GM21515 (cell line): ENCODE results near the gene RPL27A.

ENCODE experiments used
- ATAC-seq: cut with Tn5 transposase; IDR thresholded peaks from one replicate; pipeline ENCODE4 v1.9.1; 2021; ENCODE audit not compliant: unreplicated experiment

RPL27A gene

DNA sequence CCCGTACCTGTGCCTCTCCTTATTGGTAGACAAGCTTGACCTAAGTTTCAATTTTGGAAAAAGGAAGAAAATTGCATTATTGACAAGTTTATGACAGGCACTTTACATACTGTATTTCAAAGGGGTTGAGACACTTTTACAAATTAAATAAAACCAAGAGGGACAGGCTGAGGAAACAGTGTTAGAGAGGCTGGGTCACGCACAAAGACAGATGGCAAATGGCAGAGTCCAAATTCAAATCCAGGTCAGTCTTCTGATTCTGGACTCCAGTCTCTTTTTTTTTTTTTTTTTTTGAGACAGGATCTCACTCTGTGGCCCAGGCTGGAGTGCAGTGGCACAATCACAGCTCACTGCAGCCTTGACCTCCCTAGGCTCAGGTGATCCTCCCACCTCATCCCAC lies 10.2 kb upstream of the RPL27A start:
- no peak for ATAC-seq

- no peak for ATAC-seq
Observed at GRCh38 chr11:8674859-8675258, 7.7 kb upstream of the RPL27A start.

DNA sequence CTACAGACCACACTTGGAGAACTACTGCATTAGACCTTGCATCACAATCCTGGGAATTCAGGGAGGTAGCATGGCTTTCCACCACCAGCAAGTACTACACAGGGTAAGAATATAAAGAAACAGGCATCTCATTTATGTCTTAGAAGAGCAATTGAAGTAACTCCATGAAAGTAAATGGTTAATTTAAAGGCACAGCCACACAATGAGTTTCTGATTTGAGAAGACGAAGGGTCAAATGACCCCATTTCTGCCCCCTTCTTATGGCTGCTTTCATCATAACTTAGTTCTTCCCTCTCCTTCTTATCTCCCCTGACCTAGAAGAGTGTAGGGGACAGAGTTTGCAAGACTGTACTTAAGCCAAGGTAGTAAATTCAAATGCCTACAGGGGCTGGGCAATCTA lies 6.1 kb upstream of the RPL27A start:
- ATAC-seq = no peak

DNA sequence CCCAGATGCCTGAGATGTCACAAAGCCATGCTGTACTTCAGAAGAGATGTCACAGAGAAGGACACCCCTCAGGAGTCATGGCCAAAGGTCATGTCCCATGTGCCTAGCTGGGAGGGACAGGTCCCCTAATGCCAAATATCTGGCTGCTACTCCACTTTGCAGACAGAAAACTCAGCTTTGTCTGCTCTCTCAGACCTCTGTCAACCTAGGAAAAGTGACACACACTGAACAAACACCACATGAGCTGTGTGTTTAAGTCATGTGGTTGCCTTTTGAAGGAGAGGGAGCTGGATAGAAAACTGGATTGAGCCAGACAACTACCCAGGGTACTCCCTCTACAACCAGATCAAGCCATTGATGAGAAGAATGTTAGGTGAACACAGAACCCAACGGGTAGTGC lies 3.6 kb upstream of the RPL27A start:
- no peak for ATAC-seq

GRCh38 chr11:8681837-8682302 lies 722 bp upstream of the RPL27A start:
- ATAC-seq = no peak

DNA sequence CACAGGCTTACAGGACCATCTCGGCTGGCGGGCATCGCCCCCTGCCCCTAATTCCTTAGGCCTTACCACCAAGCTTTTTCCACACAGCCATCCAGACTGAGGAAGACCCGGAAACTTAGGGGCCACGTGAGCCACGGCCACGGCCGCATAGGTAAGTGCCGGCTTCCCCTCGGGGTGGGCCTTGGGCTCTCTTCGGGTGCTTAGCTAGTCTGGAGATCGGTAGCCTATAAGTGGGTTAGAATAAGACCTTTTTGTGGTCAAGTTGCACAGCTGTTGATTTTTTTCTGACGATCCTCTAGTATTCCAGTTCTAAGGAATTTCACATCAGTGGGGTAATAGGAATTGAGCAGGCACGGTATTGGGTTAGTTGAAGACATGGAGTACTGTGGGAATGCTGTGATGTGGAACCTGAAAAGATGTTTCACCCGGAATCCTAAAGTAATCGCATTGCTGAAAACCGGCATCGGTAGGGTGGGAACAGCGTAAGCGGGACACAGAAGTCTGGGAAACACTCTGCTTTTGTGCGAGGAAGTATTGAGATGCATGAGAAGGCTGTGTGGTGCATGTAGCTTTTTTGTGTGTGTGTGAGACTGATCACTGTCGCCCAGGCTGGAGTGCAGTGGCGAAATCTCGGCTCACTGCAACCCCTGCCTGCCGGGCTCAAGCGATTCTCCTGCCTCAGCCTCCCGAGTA lies 669 bp downstream of the RPL27A start:
- no peak for ATAC-seq

DNA sequence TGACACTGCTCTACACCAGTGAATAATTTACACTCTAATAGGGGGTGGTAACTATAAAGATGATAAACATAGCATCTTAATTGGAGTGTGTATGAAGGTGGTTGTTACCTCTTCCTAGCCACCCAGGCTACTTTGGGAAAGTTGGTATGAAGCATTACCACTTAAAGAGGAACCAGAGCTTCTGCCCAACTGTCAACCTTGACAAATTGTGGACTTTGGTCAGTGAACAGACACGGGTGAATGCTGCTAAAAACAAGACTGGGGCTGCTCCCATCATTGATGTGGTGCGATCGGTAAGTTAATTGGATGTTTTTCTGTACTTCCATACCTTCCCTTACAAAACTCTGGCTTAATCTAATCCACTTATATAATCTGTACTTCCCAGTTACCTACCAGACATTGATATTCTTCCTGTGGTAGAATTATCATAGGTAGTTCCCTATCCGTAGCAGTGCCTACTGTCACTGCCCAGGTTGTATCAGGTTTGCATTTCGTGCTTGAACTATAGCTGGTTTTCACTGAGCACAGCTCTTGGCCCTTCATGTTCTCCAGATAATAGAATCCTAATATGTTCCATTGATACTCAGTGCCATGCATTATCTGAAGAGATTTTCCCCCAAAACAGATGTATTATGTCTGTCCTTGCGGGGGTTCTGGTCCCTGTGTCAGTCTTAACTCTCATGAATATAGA lies 2.2 kb downstream of the RPL27A start:
- no peak for ATAC-seq

DNA sequence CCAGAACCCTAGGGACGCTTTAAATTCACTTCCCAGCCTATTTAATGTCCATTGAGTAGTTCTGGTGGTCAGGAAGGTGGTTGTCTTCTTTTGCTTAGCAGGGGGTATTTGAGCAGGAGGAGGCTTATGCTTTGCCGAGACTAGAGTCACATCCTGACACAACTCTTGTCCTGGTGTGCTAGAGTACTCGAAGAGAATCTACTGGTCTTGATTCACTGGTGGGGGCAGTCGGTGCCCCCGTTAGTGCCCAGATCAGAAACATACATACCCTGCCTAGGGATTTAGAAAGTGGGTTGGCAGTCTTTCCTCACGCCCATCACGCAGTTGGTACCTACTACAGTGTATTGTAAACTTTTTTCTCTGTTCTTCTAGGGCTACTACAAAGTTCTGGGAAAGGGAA lies 2.7 kb downstream of the RPL27A start:
- no peak for ATAC-seq

GRCh38 chr11:8685820-8686219 lies 3.2 kb downstream of the RPL27A start:
- no peak for ATAC-seq

- ATAC-seq = no peak
Observed at GRCh38 chr11:8686325-8686724, 3.7 kb downstream of the RPL27A start.

DNA sequence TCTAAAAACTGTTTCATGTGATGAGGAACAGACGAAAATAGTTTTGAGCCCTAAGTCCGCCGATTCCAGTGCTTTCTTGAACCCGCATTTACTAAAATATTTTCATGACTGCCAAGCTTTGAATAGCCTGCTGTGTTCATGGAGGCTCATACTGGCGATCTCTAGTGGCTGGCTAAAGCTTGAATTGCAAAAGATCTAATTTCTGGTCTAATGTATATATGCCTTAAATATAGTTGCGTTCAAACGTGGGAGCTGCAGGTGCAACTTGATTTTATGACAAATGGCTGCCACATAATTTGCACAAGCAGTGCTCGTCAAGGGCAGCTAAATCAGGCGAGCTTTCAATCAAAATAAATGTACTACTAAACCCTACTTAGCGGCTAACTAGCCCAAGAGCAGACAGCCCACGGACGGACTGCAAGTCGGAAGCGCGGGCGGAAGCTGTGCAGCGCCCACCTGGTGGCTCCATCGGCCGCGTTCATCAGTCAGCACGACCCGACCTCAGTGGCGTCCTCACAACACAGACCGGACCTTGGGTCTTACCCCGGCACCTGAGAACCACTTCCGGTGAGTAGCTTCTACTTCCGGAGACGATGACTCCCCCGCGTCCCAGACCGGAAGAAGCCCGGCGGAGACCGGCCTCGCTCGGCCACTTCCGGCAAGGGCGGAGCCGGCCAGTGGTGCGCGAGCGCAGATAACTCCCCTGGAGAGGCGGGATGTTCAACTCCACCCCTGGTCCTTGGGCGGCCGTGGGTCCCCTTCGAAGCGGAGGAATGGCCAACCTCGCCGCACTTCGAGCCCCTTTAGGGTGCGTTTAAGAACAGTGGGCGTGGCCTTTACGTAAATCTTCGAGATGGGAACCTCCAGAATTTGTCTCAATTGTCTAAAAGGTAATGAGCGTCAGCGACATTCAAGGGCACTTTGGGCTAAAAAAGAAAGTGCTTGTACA lies 6.1 kb downstream of the RPL27A start:
- ATAC-seq = peak; percentile 95

GRCh38 chr11:8689726-8690255 lies 7.2 kb downstream of the RPL27A start:
- ATAC-seq = no peak

GRCh38 chr11:8690374-8691342 lies 8.1 kb downstream of the RPL27A start:
- no peak for ATAC-seq

- no peak for ATAC-seq
Observed at GRCh38 chr11:8691601-8692000, 9.0 kb downstream of the RPL27A start.

DNA sequence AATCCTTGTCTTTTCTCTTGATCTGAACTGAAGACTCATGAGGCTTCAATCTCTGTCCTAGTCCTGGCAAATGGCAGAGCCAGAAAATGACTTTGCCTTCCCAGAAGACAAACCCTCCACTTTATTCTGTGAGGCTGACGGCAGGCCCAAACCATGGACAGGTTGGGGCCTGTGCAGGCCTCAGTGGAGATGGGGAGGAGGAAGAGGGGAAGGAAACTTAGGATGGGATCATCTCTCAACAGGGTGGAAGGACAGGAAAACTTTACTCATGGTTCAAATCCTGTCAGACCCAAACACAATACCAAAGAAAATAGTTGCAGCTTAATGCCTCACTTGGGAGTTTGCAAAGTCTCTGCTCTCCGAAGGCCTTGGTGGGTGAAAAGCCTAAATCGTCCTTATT lies 9.8 kb downstream of the RPL27A start:
- no peak for ATAC-seq

GRCh38 chr11:8693010-8693551 lies 10.5 kb downstream of the RPL27A start:
- no peak for ATAC-seq

DNA sequence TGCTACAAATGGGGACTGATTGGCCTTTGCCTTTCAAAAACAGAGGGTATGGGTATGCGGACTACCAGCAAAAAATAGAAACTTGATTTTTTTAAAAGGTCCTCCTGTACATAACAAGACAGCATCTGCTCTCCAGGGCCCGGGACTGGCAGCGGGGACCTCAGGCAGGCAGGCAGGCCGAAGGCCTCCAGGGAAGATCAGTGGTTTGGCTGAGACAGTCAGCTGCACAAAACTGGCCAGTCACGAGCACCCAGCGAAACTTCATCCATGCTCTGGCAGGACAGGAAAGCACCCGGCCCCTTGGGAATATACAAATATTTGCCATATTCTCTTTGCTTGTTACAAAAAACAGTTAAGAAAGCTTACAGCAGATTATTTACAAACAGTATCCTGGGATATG lies 11.0 kb downstream of the RPL27A start:
- no peak for ATAC-seq

DNA sequence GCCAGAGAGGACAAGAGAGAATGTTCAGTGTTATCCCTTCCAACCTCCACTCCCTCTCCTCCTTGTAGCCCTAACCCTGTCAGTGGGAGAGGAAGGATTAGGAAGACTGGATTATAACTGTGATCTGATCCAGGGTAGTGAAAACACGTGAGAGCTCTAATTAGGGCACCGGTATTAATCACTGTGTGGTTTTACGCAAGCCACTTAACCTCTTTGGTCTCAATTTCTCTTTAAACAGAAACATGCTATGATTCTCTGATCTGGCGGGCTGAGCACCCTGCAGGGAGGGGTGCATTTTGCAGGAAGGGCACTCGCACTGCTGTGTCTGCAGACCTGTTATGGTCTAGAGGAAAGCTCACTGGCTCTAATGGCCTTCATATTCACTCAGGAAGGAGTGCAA lies 11.5 kb downstream of the RPL27A start:
- ATAC-seq = no peak

DNA sequence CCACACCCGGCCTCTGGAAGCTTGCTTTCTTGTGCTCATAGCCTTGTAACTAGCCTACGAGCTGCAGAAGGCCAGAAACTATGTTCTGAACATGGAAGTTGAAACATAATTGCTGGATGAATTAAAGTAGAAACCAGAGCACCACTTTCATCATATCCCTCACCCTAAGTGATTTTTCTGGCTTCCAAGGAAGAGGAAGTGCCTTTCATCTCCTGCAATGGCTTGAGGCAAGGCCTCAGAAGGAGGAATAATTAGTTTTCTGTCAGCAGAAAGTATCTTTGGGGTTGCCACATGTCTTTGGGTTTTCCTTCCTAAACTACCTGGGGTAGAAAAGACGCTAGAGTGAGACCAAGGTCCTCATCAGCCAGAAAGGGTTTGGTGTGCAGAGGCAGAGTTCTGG lies 14.5 kb downstream of the RPL27A start:
- no peak for ATAC-seq

DNA sequence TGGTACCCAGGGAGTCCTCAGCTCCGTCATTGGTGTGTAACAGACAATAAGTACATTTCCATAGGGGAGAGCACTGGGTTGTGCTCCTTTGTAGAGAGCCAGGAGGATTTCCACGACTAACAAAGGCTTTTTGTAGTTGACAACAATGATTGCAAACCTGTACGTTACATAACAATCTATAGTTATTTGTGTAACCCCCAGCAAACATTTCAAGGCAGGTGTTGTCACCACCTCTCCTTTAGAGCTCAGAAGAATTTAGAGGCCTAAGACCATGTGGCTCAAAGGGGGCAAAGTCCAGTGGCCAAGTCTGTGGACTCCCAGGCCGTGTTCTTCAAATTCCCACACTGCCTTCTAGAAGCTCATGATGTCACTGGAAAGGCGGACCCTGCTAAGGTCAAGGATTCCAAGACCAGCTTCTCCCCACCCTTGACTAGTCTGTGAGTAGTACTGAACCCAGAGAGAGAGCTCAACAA lies 15.8 kb downstream of the RPL27A start:
- no peak for ATAC-seq
